ENCODE data around the gene OR5AK2. TPM values are rescaled to one million over a fixed set of nuclear protein-coding genes. Genes with fewer than 3 reads are reported as not detected.

Gene OR5AK2
- total and polyA plus RNA-seq, 2 donors (not counting 3 experiments of a cell fraction or from before 2014, with no cell fraction given): not detected

DNA sequence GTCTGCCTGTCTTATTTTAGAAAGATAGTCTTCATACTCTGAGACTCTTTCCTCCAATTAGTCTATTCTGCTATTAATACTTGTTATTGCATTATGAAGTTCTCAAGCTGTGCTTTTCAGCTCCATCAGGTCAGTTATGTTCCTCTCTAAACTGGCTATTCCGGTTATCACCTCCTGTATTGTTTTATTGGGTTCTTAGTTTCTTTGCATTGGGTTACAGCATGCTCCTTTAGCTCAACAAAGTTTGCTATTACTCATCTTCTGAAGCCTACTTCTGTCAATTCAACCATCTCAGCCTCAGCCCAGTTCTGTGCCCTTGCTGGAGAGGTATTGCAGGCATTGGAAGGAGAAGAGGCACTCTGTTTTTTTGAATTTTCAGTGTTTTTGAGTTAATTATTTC is 21.0 kb upstream of the OR5AK2 start:
- Histone ChIP-seq H3K4me3 (replicated peaks in 1 of 3; ENCODE audit: insufficient read depth in 1 of 3, low read depth in 1 of 3, low read length in 3 of 3) (no peak overlapping the region), H2AFZ (ENCODE audit: low read depth, low read length) (no peak overlapping the region), H3K27ac (ENCODE audit: insufficient read depth, low read depth, low read length) (no peak overlapping the region), H3K36me3 (ENCODE audit: control insufficient read depth in 2 of 2, extremely low read depth in 1 of 2, insufficient read depth in 2 of 2, low read length in 2 of 2) (no peaks in the 10 kb centered on the region), H3K9ac (replicated peaks; ENCODE audit: extremely low read depth, insufficient read depth, low read length) (no peak overlapping the region), H3K4me1 (ENCODE audit: control insufficient read depth, extremely low read depth, insufficient read depth, low read length) (no peaks in the 10 kb centered on the region), H3K9me3 (replicated peaks; ENCODE audit: control insufficient read depth, insufficient read depth, low read length) (no peaks in the 10 kb centered on the region), H3K27me3 (ENCODE audit: control insufficient read depth in 2 of 2, insufficient read depth in 2 of 2, low read length in 2 of 2) (no peaks in the 10 kb centered on the region), H3K9me1 (replicated peaks; ENCODE audit: control insufficient read depth, extremely low read depth, insufficient read depth, low read length) (no peaks in the 10 kb centered on the region), H3K79me2 (ENCODE audit: control insufficient read depth, insufficient read depth, low read length) (no peaks in the 10 kb centered on the region), H3K4me2 (ENCODE audit: insufficient read depth, low read length) (no peak overlapping the region), H4K20me1 (replicated peaks; ENCODE audit: control insufficient read depth, extremely low read depth, insufficient read depth, low read length) (no peaks in the 10 kb centered on the region)
- FAIRE-seq: no peak
- dilution Hi-C loops (cut with MboI; ENCODE audit: extremely low pct_ligation_motif_present, low sequenced_read_pairs): no loop called here
- POLR2A ChIA-PET: no interaction called here
- DNase-seq (ENCODE audit: low read depth, low spot score): no peak
- intact Hi-C loops (cut with micrococcal nuclease): no loop called here
- no TSS peak for BruUV-seq (replicated peaks)
- no peak for TF ChIP-seq JUN (IDR thresholded peaks at IDR 0.05; ENCODE audit: borderline replicate concordance, insufficient read depth, insufficient read length, low read depth)
- CTCF ChIA-PET: no interaction called here

DNA sequence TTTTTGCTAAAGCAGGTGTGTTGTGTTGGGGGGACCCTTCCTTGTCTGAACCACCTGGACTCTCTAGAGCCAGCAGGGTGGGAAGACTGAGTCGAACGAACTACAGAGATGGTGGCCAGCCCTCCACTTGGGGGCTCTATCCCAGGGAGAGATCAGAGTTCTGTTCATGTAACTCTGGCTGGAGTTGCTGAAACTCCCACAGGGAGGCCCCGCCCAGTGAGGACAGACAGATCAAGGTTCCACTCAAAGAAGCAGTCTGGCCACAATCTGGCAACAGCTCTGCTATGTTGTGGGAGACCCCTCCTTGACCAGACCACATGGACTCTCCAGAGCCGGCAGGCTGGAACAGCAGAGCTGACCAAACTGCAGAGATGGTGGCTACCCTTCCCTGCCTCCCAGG is 20.2 kb upstream of the OR5AK2 start:
- FAIRE-seq (no peak), DNase-seq (ENCODE audit: low read depth, low spot score) (no peak)
- Histone ChIP-seq H3K79me2 (ENCODE audit: control insufficient read depth, insufficient read depth, low read length) (no peaks in the 10 kb centered on the region), H3K4me3 (replicated peaks in 1 of 3; ENCODE audit: insufficient read depth in 1 of 3, low read depth in 1 of 3, low read length in 3 of 3) (no peak overlapping the region), H4K20me1 (replicated peaks; ENCODE audit: control insufficient read depth, extremely low read depth, insufficient read depth, low read length) (no peaks in the 10 kb centered on the region), H3K36me3 (ENCODE audit: control insufficient read depth in 2 of 2, extremely low read depth in 1 of 2, insufficient read depth in 2 of 2, low read length in 2 of 2) (no peaks in the 10 kb centered on the region), H3K4me2 (ENCODE audit: insufficient read depth, low read length) (no peak overlapping the region), H3K27me3 (ENCODE audit: control insufficient read depth in 2 of 2, insufficient read depth in 2 of 2, low read length in 2 of 2) (no peaks in the 10 kb centered on the region), H3K9me3 (replicated peaks; ENCODE audit: control insufficient read depth, insufficient read depth, low read length) (no peaks in the 10 kb centered on the region), H3K9ac (replicated peaks; ENCODE audit: extremely low read depth, insufficient read depth, low read length) (no peak overlapping the region), H3K27ac (ENCODE audit: insufficient read depth, low read depth, low read length) (no peak overlapping the region), H3K4me1 (ENCODE audit: control insufficient read depth, extremely low read depth, insufficient read depth, low read length) (no peaks in the 10 kb centered on the region), H2AFZ (ENCODE audit: low read depth, low read length) (no peak overlapping the region), H3K9me1 (replicated peaks; ENCODE audit: control insufficient read depth, extremely low read depth, insufficient read depth, low read length) (no peaks in the 10 kb centered on the region)
- BruUV-seq (replicated peaks): no TSS peak
- CTCF ChIA-PET: no interaction called here
- dilution Hi-C loops (cut with MboI; ENCODE audit: extremely low pct_ligation_motif_present, low sequenced_read_pairs): no loop called here
- no peak for TF ChIP-seq MYC (IDR thresholded peaks at IDR 0.05; ENCODE audit: low read depth, low read length)
- TF ChIP-seq FOS (IDR thresholded peaks at IDR 0.05; ENCODE audit: borderline replicate concordance, insufficient read depth, low read length): no peak
- TF ChIP-seq GATA2 (IDR thresholded peaks at IDR 0.05; ENCODE audit: insufficient read depth, insufficient read length, low read depth, low read length): no peak
- TF ChIP-seq, protein P1, sequence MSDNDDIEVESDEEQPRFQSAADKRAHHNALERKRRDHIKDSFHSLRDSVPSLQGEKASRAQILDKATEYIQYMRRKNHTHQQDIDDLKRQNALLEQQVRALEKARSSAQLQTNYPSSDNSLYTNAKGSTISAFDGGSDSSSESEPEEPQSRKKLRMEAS (IDR thresholded peaks at IDR 0.05; ENCODE audit: insufficient read depth, insufficient read length): no peak
- TF ChIP-seq, protein P2, sequence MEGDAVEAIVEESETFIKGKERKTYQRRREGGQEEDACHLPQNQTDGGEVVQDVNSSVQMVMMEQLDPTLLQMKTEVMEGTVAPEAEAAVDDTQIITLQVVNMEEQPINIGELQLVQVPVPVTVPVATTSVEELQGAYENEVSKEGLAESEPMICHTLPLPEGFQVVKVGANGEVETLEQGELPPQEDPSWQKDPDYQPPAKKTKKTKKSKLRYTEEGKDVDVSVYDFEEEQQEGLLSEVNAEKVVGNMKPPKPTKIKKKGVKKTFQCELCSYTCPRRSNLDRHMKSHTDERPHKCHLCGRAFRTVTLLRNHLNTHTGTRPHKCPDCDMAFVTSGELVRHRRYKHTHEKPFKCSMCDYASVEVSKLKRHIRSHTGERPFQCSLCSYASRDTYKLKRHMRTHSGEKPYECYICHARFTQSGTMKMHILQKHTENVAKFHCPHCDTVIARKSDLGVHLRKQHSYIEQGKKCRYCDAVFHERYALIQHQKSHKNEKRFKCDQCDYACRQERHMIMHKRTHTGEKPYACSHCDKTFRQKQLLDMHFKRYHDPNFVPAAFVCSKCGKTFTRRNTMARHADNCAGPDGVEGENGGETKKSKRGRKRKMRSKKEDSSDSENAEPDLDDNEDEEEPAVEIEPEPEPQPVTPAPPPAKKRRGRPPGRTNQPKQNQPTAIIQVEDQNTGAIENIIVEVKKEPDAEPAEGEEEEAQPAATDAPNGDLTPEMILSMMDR (IDR thresholded peaks at IDR 0.05; ENCODE audit: extremely low read depth in 1 of 2, insufficient read depth in 1 of 2, low read depth in 1 of 2, low read length in 2 of 2): no peak
- no peak for TF ChIP-seq POLR2A (IDR thresholded peaks at IDR 0.05; ENCODE audit: low read depth, low read length)
- TF ChIP-seq EZH2 (IDR thresholded peaks at IDR 0.05; ENCODE audit: borderline replicate concordance, low read depth, low read length, severe bottlenecking): no peak
- POLR2A ChIA-PET: no interaction called here
- intact Hi-C loops (cut with micrococcal nuclease): no loop called here

Measured in endothelial cell of umbilical vein (primary cell).